Dermis microvascular lymphatic vessel endothelial cell (primary cell): ENCODE measurements around the gene PAPOLA. TPM values are rescaled to one million over a fixed set of nuclear protein-coding genes. Genes with fewer than 3 reads are reported as not detected.
A peak's percentile ranks its signal among the peaks of the same experiment; 100 is the strongest.

Source experiments
- DNase-seq, 2 donors: peaks; one replicate each; pipeline versions ENCODE4 v3.0.0 to v3.0.0-alpha.2; 2010; ENCODE audit warnings: low read depth in 2 of 2
- total RNA-seq: library from RNA; depleted of rRNA; stranded (reverse); fragments of >200 nt; gene quantifications from 2 replicates; pipeline ENCODE4 v1.2.1, GENCODE V29; 2014

The PAPOLA gene
- total RNA-seq, 1 donor from 2014 or later, result 79.2 TPM

GRCh38 chr14:96584907-96585671, 82.9 kb downstream of the PAPOLA start:
- no peak for DNase-seq

GRCh38 chr14:96585672-96586013, 83.5 kb downstream of the PAPOLA start:
- no peak for DNase-seq

- DNase-seq, result no peak
These were observed 83.9 kb downstream of the PAPOLA start for GRCh38 chr14:96586056-96586455.

DNA sequence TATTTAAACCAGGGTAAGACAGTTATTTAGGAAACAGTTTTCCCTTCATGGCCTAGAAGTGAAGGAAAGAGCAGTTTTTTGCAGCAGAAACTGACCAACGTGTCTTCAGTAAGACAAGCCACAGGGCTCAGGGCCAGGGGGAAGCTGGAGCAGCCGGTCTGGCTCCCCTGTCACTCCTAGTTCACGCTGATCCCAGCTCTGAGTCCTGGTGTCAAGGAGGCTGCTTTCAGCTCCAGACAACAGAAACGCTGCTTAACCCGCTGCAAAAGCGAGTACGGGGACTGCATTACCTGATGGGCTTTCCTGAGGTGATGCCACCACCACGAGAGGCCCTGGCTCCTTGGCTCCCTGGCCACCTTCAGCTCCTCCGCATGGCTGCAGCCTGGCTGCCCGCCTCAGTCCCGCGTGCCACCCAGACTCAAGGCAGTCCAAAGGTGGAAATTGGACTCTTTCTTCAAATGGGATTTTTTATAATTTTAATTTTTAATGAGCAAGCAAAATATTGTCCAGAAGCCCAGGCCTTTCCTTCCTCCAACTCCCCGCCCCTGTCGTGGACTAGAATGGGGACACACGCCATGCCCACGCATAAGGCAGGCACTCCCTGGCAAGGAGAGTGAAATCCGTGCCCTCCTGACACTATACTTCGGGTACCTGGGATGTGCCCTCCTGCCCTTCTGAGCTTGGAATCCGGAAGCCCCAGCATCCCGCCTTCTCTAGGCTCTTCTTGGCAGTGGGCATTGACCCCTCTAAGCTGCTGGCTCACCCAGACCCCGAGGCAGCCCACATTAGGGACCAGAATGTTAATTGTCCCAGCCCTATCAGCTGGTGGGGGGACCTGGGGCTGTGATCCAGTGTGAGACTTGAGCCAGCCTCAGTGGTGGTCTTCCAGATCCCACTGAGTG, 85.0 kb downstream of the PAPOLA start:
- DNase-seq, result no peak

- DNase-seq, result no peak
These were observed 85.7 kb downstream of the PAPOLA start for GRCh38 chr14:96587823-96588385.

GRCh38 chr14:96588410-96589257, 86.5 kb downstream of the PAPOLA start:
- peak in 1 of 2 donors; percentile 19 for DNase-seq

GRCh38 chr14:96589577-96589976, 87.4 kb downstream of the PAPOLA start:
- no peak for DNase-seq

- DNase-seq, result no peak
These were observed 88.1 kb downstream of the PAPOLA start for GRCh38 chr14:96590190-96590864.

- DNase-seq, result peak in 1 of 2 donors; percentile 12
These were observed 90.6 kb downstream of the PAPOLA start for GRCh38 chr14:96592591-96593386.

DNA sequence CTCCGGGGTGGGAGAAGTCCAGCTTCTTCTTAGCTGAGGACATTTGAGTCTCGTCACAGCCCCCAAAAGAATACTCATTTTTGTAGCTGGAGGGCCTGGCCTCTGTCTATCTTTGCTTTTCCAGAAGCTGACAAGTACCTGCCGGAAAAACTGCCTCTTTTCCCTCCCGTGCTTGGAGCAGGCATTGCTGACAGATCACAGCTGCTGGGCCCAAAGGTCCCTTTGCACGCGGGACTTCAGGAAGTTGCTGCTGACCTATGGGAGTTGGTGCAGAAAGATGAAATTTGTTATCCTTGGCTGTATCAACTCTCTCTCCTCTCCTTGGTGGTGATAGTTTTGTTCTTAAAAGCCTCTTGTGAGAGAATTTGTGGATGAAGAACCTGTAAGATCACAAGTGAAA, 92.8 kb downstream of the PAPOLA start:
- peak; percentile 75 to 81 for DNase-seq

DNA sequence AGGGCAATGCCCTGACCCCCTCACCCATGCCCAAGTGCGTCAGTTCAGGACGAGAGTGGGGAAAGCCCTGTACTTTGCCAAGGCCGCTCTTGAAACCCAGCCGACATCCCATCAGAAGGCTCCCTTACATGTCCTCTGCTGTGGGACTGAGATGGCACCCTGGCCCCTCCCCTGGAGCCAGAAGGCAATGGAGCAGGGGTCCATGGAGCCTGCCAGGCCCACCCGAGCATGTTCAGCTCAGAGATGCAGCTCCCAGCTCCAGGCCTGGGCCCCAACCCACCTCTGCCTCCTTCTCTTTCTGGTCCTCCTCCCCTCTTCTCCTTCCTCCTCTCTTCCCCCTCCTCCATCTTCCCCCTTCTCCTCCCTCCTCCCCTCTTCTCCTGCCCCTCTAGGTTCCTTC, 95.5 kb downstream of the PAPOLA start:
- no peak for DNase-seq

DNA sequence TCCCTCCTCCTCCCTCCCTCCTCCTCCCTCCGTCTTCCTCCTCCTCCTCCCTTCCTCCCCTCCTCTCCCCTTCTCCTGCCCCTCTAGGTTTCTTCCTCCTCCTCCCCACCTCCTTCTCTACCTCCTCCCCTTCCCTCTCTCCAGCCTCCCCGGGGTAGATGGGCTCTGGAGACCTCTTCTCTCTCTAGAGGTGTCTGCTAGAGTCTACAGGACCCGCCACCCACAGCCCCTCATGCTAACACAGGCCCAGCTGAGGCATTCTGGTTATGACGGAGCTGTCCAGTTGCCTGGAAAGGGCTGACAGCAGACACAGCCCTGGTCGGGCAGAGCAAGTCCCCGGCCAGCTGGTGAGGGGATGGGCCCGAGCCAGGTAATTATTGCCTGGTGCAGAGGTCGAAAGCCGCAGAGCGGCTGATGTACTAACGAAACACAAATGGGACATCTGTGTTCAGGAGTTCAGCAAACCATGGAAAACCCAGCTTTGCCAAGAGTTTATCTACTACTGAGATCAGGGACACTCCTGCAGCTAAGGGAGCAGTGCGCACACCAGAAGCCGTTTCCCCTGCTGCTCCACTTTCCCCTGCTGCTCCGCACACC, 96.2 kb downstream of the PAPOLA start:
- no peak for DNase-seq

DNA sequence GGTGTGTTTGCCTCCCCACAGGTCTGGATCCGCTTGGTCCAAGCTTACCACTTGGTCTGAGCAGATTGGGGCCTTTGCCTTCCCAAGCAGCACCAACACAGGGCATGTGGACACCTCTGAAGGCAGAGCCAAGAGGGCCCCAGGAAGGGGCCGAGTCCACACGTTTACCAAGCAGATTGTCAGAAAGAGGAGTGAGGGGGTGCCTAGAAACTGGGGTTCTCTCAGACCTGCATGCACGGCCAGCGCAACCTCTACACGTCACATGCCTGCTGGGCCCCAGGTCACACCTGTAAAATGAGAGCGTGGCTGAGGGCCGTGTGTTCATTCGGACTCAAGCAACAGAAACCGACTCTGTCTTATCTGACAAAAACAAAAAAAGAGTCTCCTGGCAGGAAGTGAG, 96.9 kb downstream of the PAPOLA start:
- no peak for DNase-seq

- DNase-seq, result no peak
These were observed 100.0 kb downstream of the PAPOLA start for GRCh38 chr14:96602186-96602585.

DNA sequence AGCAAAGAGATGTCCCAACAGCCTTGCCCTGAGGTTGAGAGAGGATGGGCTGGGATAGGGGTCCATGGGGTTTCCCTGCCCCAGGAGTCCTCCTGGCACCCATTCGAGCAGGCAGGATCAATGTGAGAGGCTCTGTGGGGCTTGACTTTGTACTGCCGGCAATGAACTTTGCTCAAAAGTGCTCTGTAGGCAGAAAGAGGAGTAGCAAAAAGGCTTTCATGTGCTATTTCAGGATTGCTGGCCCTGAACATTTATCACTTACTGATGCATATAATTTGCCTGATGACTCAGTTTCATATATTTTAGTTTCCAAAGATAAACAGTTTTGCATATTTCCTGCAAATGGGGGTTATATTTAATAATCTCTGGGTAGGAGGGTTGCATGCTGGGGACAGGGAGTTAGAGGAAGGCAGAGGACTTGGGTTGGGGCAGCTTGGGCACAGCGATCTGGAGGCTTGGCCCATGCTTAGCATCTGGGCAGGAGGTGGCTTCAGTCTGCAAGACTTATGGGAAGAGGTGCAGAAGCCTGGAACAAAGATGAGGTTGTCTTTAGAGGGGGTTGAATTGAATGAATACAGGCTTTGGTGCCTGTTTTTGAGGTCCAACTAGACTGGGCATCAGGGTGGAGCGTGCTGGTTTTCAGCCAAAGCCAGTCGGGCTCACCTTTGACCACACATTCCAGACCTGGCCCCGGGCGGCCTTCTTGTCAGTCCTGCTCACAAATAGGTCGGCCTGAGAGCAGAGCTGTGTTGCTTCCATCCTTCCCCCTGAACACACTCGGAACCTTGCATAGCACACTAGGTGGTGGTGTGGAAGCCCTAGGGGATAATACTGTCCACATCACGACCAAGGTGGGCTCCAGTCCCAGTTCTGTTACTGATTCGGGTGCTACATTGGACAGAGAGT, 101.4 kb downstream of the PAPOLA start:
- DNase-seq, result no peak

- DNase-seq, result no peak
These were observed 112.3 kb downstream of the PAPOLA start for GRCh38 chr14:96614481-96614881.

DNA sequence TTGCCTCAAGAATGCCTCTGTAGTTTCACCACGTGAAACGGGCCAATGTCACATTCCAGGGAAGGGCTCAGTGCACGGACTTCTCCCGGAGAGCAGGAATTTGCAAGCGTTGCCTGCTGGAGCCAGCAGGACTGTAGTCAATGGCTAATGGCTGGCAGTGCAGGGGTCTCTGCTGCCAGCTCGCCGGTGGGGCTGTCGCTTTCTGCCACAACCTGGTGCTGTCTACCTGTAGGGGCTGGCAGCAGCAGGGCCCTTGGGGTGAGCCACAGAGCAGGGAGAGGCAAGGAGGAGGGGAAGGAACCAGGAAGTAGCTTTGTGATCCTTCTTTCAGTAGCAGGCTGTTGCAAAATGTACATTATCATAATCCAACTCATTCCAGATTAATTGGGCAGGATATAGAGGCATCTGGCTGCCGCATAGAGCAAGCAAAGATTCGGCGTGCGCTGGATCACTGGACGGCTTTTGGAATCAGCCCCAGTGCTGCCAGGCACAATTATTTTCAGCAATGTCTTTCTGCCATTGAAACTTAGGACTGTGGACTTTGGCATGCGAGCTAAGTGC, 114.1 kb downstream of the PAPOLA start:
- no peak for DNase-seq
